Sciatic nerve (tissue), 2 donors: ENCODE results near the gene TMEM163. TPM values are rescaled to one million over a fixed set of nuclear protein-coding genes. Genes with fewer than 3 reads are reported as not detected.
"Not testable (repeated sequence)": the region's sequence is repeated elsewhere in the genome, so short reads cannot be mapped to it uniquely, and the experiment has no call there.

Experiments used
- ATAC-seq: fragments of 200-7000 bp; cut with Tn5 transposase; one replicate; pipeline ENCODE4 v1.9.1; 2020; ENCODE audit warnings: mild to moderate bottlenecking, moderate library complexity
- DNase-seq: peaks from one replicate; pipeline ENCODE4 v3.0.0-alpha.2; 2020; ENCODE audit warnings: low spot score
- intact Hi-C: fragments of 100-400 bp; cut with DNase I; formaldehyde crosslinking; loops from one replicate; pipeline ENCODE4 v1.14.2; 2022
- total RNA-seq: library from RNA; stranded (reverse); fragmentation: NEBNext Ultra II Directional; extraction: Animal tissue kit (Norgen Biotek cat#: 25700); gene quantifications from one replicate; pipeline ENCODE4 v1.2.1, GENCODE V29; 2021
- donor health status: DM: no; HTN: no; CAD: no.
- donor health status: DM: no; HTN: no; CAD: no.

Gene TMEM163
- total RNA-seq, 1 donor from 2014 or later, result 0.45 TPM

GRCh38 chr2:134674687-134675086 lies 44.1 kb downstream of the TMEM163 start:
- DNase-seq, result no peak
- ATAC-seq, result no peak
- intact Hi-C loops, result no loop called here

DNA sequence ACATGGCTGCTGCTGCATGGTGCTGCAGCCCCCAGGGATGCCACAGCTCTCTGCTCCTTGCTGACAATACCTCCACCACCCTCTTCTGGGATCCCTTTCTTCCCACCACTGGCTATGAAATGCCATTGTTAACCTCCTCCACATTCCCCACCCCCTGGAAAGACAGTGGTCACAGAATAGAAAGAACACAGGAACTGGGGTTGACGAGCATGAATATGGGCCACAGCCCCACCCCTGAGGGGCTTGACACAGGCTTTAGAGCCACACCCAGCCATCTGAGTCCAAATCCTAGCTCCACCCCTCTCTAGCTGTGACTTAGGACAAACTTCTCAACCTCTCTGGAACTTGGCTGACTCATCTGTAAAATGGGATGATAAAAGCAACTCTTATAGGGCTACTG lies 47.3 kb downstream of the TMEM163 start:
- intact Hi-C loops, result no loop called here
- DNase-seq (no peak), ATAC-seq (no peak)

DNA sequence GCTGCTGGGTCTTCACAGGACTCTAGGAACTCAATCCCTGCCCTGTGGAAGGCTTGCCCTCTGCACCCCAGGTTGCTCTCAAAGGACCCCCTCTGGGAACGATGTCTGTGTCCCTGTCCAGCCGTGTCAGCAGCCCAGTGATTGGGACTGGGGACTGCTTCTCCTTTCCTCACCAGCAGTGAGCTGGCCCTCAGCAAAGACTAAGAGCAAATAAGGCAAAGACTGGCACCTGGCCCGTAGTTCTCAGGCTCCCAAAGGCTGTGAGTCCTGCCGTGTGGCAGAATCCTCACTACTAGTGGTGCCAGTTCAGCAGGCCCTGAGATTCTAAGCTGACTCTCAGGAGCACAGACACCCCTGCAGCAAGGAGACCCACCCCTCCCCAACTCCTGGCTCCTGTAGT lies 47.8 kb downstream of the TMEM163 start:
- no peak for DNase-seq
- intact Hi-C loops, result no loop called here
- no peak for ATAC-seq

DNA sequence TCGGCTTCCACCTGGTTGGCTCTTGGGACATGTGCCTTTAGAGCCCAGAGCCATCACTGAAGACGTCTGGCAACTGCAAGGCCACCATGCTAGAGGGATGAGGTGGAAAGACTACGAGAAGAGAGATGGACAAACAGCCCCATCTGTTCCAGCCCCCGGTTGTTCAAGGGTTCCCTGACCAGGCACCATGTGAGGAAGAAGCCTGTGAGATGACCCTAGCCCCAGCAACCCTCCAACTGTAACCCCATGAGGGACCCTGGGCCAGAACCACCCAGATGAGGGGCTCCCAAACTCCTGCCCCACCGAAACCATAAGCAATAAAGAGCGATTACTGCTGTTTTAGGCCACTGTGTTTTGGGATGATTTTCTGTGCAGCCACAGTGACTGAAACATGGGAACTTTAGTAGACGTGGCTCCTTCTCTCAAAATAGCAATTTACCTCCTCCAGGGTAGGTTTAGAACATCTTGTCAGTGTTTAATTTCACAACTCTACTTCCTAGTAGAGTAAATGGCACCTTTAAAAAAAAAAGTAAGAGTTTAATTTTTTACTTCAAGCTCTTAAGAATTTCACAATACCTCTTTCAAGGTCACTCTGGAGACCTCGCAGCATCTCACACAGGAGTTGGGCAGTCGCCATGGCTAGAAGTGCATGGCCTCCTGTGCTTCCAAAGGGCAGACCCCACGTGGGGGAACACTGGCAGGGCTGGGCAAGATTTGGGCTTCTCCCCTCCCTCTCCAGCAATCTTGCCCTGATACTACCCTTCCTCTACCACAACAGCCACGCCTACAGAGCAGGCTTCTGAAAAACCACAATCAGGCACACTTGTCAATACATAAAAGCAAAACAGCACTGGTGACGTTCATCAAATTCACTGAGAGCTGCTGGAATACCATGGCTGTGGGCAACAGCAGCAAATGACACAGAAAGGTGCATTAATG lies 48.8 kb downstream of the TMEM163 start:
- no peak for DNase-seq
- intact Hi-C loops, result no loop called here

GRCh38 chr2:134668821-134669220 lies 50.0 kb downstream of the TMEM163 start:
- ATAC-seq (no peak), DNase-seq (no peak)
- intact Hi-C loops, result no loop called here

More for the DNA sequence above, 48.8 kb downstream of the TMEM163 start:
- ATAC-seq, result no peak

DNA sequence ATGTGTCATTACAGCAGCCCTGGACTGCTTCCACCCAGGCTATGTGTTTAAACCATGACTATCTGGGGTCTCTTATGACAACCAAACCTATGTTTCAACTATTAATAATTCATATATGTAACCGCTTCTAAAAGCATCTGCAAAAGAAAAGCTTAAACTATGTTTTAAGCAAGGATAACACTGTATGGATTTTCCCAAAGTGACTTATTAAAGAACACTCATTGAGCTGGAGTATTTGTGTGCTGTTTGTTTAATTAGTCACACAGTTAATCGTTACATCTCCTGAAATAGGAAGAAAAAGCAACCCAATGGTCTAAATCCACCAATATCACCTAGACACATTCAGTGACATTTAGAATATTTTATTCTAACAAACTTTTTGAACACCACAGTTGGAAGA lies 51.3 kb downstream of the TMEM163 start:
- no peak for DNase-seq
- intact Hi-C loops, result no loop called here
- ATAC-seq, result no peak

DNA sequence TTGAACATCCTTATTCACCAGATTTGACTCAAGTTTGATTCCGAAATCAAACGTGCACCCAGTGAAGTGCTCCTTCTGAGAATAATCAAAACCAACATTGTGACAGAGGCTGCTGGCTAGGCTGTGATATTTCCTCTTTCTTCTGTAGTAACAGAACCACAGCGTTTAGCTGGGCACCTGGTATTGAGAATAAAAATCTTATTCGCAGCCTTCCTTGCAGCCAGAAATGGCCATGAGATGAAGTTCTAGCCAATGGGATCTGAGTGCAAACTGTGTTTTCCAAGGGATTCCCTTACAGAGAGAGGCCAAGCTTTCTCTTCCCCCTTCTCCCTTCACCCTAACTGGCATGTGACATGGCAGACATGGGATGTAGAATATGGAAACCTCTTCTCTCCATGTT lies 51.7 kb downstream of the TMEM163 start:
- ATAC-seq (no peak), DNase-seq (no peak)
- intact Hi-C loops, result no loop called here

GRCh38 chr2:134665727-134666506 lies 52.9 kb downstream of the TMEM163 start:
- ATAC-seq, result no peak
- no peak for DNase-seq
- intact Hi-C loops, result no loop called here

DNA sequence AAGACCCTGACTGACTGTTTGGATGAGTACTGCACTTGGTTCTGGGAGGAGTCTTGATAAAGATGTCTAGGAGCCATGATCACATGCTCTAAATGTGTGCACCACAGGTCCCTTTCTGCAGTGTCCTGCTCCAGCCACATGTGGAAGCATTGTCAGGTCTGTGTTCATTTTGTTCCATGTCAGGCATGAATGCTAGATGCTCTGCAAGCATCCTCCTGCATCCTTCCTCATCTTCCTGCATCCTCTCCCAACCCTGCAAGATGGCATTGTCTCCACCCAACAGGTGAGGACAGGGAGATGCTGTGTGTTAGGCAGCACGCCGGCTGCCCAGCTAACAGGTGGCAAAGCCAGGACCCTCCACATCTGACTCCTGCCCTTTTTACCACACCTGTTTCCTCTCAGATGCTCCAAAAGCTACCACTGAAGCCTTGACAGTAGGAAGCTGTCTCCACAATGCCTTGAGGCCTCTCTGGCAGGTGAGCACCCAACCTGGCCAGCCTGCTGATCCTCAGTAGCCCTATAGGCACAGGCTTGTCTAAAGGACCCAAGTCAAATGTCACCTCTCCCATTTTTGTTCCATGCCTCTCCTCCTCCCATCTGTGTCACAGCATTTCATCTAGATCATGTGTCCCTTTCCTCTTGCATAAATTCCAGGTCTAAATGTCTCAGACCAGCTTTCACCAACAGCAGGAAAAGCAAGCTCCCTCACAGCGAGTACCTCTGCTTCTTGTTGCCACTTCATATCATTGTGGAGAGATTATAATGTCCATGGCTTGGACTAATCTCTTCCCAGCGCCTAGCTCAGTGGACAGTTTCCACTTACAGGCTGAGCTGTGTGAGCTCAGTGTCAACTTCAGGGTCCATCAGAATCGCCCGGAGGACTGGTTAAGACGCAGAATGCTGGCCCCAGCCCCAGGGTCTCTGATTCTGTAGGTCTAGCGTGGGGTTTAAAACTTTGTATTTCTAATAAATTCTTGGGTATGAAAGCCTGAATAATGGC lies 55.0 kb downstream of the TMEM163 start:
- ATAC-seq (no peak), DNase-seq (no peak)
- intact Hi-C loops, result no loop called here

GRCh38 chr2:134662751-134663150 lies 56.0 kb downstream of the TMEM163 start:
- intact Hi-C loops, result no loop called here
- DNase-seq, result no peak
- ATAC-seq, result no peak

DNA sequence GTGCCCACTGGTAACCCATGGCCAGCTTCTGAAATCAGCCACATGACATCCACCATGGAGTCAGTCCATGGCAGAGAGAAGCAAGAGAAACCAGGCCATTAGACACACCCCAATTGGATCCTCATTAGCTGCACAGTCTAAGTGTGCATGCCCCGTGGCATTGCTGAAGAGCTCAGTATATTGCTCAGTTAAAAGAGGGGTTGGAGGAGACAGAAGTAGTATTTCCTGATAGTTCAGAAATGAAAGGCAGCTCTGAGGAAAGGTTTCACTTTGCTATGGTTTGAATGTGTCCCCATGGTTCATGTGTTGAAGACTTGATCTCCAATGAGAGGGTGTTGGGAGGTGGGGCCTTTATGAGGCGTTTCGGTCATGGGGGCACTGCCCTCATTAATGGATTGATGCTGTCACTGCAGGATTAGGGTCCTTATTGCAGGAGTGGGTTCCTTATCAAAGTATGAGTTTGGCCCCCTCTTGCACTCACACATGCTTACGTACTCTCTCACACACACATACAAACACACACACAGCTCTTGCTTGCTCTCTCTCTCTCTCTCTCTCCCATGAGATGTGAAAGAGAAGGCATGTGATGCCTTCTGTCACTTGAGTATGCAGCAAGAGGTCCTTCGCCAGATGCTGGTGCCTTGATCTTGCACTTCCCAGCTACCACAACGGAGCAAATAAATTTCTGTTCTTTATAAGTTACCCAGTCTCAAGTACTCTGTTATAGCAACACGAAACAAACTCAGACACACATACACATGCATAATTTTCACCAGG lies 58.0 kb downstream of the TMEM163 start:
- intact Hi-C loops, result no loop called here
- DNase-seq (no peak), ATAC-seq (no peak)

DNA sequence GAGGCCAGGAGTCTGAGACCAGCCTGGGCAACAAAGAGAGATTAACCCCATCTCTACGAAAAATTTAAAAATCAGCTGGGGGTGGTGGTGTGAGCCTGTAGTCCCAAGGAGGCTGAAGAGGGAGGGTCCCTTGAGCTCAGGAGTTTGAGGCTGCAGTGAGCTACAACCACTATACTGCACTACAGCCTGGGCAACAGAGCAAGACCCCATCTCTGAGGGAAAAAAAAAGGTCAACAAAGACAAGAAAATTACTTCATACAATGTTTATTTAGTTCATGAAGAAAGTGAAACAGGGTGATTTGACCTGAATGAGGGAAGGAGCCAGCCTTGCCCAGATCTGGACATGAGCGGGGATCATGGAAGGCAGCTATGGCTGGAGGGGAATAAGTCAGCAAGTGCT lies 59.1 kb downstream of the TMEM163 start:
- ATAC-seq (no peak), DNase-seq (no peak)

DNA sequence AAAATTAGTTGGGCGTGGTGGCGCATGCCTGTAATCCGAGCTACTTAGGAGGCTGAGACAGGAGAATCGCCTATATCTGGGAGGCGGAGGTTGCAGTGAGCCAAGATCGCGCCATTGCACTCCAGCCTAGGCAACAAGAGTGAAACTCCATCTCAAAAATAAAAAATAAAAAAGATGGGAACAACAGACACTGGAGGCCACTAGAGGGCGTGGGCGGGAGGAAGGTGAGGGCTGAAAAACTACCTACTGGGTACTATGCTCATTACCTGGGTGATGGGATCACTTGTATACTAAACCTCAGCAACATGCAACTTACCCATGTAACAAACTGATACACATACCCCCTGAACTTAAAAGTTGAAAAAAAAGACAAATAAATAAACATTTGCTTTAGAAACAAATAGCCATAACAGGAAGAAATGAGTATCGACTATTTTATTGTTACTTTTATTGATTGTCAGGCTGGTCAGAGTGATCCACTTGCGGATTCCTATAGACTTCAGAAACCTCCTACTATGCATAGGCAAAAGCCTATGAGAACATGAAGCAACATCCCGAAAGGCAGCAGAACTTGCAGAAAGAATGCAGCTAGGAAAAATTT lies 61.0 kb downstream of the TMEM163 start:
- ATAC-seq (no peak), DNase-seq (no peak)
- intact Hi-C loops, result no loop called here

More for the DNA sequence above, 59.1 kb downstream of the TMEM163 start:
- intact Hi-C loops, result no loop called here

GRCh38 chr2:134656391-134656790 lies 62.4 kb downstream of the TMEM163 start:
- intact Hi-C loops, DNase-seq, ATAC-seq: not testable (repeated sequence)

DNA sequence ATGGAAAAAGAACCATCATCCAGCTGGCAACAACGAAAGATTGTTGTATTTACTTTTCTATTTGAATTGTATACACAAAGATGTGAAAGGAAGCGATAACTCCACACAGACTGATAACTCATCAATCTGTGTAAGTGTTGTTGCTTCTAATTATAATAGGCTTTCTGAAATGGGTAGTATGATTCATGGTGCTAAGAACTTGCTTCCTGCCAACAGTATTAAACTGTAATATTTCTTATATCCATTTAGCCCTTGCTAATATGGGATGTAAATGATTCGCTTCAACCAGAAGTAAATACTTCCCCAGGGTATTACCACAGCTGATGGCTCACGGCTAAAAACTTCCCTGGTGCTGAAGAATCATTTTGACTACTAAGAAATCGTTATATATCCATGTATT lies 70.2 kb downstream of the TMEM163 start:
- intact Hi-C loops, result no loop called here
- ATAC-seq (no peak), DNase-seq (no peak)

- intact Hi-C loops, result no loop called here
- no peak for DNase-seq
- no peak for ATAC-seq
Measured at GRCh38 chr2:134647607-134648256, 71.1 kb downstream of the TMEM163 start.

DNA sequence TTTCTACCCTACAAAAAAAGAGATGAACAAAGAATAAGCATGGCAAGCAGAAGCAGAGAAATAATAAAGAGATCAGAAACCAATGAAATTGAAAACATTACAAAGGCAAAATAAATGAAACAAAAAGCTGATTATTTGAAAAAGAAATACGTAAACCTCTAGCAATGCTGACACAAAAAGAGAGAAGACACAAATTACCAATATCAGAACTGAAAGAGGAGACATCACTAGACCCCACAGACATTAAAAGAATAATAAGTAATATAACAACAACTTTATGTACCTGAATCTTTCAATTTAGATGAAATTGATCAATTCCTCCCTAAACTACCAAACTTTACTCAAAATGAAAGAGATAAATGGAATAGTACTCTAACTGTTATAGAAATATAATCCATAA lies 75.9 kb downstream of the TMEM163 start:
- ATAC-seq (no peak), DNase-seq (no peak)
- intact Hi-C loops, result no loop called here
